A673 (cell line): Measurements from ENCODE around the gene ZBTB44. TPM values are rescaled to one million over a fixed set of nuclear protein-coding genes. Genes with fewer than 3 reads are reported as not detected.

Source experiments
- BruUV-seq: library from RNA; stranded (reverse); fragments of 400-500 nt; replicated peaks from 2 replicates; lab custom pipeline; 2021; lab: Mats Ljungman, UMichigan
- CTCF ChIA-PET: fragments of 300-600 bp; sonication (Branson Sonifier 250); formaldehyde crosslinking; loops from one replicate; lab custom pipeline; 2022; ENCODE audit warnings: antibody characterized with exemption; lab: Charles Lee
- POLR2A ChIA-PET: fragments of 300-600 bp; sonication (Branson Sonifier 250); formaldehyde crosslinking; loops from one replicate; lab custom pipeline; 2022; ENCODE audit warnings: antibody characterized with exemption; ENCODE audit not compliant: low non-redundant PET; lab: Charles Lee
- DNase-seq: peaks from one replicate; pipeline ENCODE4 v3.0.0-alpha.2; 2015; ENCODE audit warnings: low spot score
- H3K27ac ChIP-seq: fragments of 200-600 bp; sonication (generic); 2 replicates; pipeline ENCODE4 v1.5.1; 2016; ENCODE audit warnings: mixed run types, low read depth, mild to moderate bottlenecking, mixed read lengths, antibody characterized with exemption, low read length; ENCODE audit not compliant: poor library complexity, severe bottlenecking
- H3K27me3 ChIP-seq: fragments of 200-600 bp; sonication (generic); replicated peaks from 2 replicates; pipeline ENCODE4 v1.6.1; 2017; ENCODE audit warnings: mixed run types, low read depth, mild to moderate bottlenecking, mixed read lengths, antibody characterized with exemption, low read length; ENCODE audit not compliant: insufficient read depth, poor library complexity
- H3K36me3 ChIP-seq: fragments of 200-600 bp; sonication (generic); 2 replicates; pipeline ENCODE4 v1.6.1; 2016; ENCODE audit warnings: mixed run types, mild to moderate bottlenecking, mixed read lengths, antibody characterized with exemption, low read length; ENCODE audit not compliant: insufficient read depth, poor library complexity, severe bottlenecking
- H3K4me1 ChIP-seq: fragments of 200-600 bp; sonication (generic); 2 replicates; pipeline ENCODE4 v1.6.1; 2017; ENCODE audit warnings: mixed run types, mild to moderate bottlenecking, mixed read lengths, antibody characterized with exemption, low read length; ENCODE audit not compliant: insufficient read depth, poor library complexity, severe bottlenecking
- H3K4me3 ChIP-seq: fragments of 200-600 bp; sonication (generic); 2 replicates; pipeline ENCODE4 v1.5.1; 2016; ENCODE audit warnings: low read depth, mixed run types, mild to moderate bottlenecking, mixed read lengths, low read length; ENCODE audit not compliant: poor library complexity, severe bottlenecking
- H3K9me3 ChIP-seq: fragments of 200-600 bp; sonication (generic); 2 replicates; pipeline ENCODE4 v1.6.1; 2016; ENCODE audit warnings: mixed run types, low read depth, mild to moderate bottlenecking, mixed read lengths, antibody characterized with exemption, low read length; ENCODE audit not compliant: poor library complexity, severe bottlenecking
- CTCF ChIP-seq: fragments of 300-800, 200-600 bp; sonication (generic); conservative IDR thresholded peaks from 2 replicates; pipeline ENCODE4 v1.5.1; 2017; ENCODE audit warnings: low read depth, mild to moderate bottlenecking, antibody characterized with exemption, low read length, moderate library complexity, mixed read lengths
- EZH2 ChIP-seq: fragments of 200-600 bp; sonication (generic); IDR thresholded peaks from 2 replicates; pipeline ENCODE4 v1.6.1; 2017; ENCODE audit warnings: borderline replicate concordance, low read depth, mild to moderate bottlenecking, mixed read lengths, antibody characterized with exemption, low read length; ENCODE audit not compliant: poor library complexity, severe bottlenecking
- intact Hi-C: fragments of 100-400 bp; cut with micrococcal nuclease; formaldehyde crosslinking; loops from one replicate; pipeline ENCODE4 v1.10.0; 2022; ENCODE audit not compliant: unreplicated experiment
- total RNA-seq: library from RNA; stranded (reverse); gene quantifications from 2 replicates; pipeline ENCODE4 v1.2.3, GENCODE V29; 2021

Gene ZBTB44
- total RNA-seq, 1 experiment from 2014 or later, result 37.0 TPM

GRCh38 chr11:130192845-130193267 is 121.9 kb downstream of the ZBTB44 start:
- no peak for TF ChIP-seq CTCF
- TF ChIP-seq EZH2, result no peak
- no TSS peak for BruUV-seq
- H3K4me1 ChIP-seq, result peaks cover 16% of the 10 kb centered on the region
- no peak overlapping the region for H3K27ac ChIP-seq
- ChIA-PET CTCF (no interaction called here), POLR2A (no interaction called here)
- H3K27me3 ChIP-seq, result no peaks in the 10 kb centered on the region
- no peaks in the 10 kb centered on the region for H3K9me3 ChIP-seq
- no peak for DNase-seq
- H3K36me3 ChIP-seq, result no peaks in the 10 kb centered on the region
- H3K4me3 ChIP-seq, result no peak overlapping the region
- intact Hi-C loops, result loop anchor here (2.0 kb wide), 1 partner anchor 76 kb away; no protein-coding TSS in a partner anchor

- ChIA-PET POLR2A (no interaction called here), CTCF (no interaction called here)
- Histone ChIP-seq H3K27me3 (no peaks in the 10 kb centered on the region), H3K27ac (no peak overlapping the region), H3K36me3 (no peaks in the 10 kb centered on the region), H3K4me1 (peaks cover 16% of the 10 kb centered on the region), H3K9me3 (no peaks in the 10 kb centered on the region), H3K4me3 (no peak overlapping the region)
- BruUV-seq, result no TSS peak
- no peak for DNase-seq
- TF ChIP-seq CTCF (no peak), EZH2 (no peak)
- intact Hi-C loops, result loop anchor here (2.0 kb wide), 1 partner anchor 75 kb away; no protein-coding TSS in a partner anchor
Observed at GRCh38 chr11:130191896-130192295, 122.8 kb downstream of the ZBTB44 start.

- Histone ChIP-seq H3K9me3 (no peaks in the 10 kb centered on the region), H3K4me1 (peaks cover 16% of the 10 kb centered on the region), H3K27ac (no peak overlapping the region), H3K4me3 (no peak overlapping the region), H3K27me3 (no peaks in the 10 kb centered on the region), H3K36me3 (no peaks in the 10 kb centered on the region)
- no TSS peak for BruUV-seq
- DNase-seq, result peak; percentile 89
- TF ChIP-seq EZH2, result no peak
- peak; percentile 42 for TF ChIP-seq CTCF
- CTCF ChIA-PET, result no interaction called here
- intact Hi-C loops, result no loop called here
- POLR2A ChIA-PET, result no interaction called here
Observed at GRCh38 chr11:130190371-130190881, 124.3 kb downstream of the ZBTB44 start.
